ENCODE data around the gene MRPL37.

DNA sequence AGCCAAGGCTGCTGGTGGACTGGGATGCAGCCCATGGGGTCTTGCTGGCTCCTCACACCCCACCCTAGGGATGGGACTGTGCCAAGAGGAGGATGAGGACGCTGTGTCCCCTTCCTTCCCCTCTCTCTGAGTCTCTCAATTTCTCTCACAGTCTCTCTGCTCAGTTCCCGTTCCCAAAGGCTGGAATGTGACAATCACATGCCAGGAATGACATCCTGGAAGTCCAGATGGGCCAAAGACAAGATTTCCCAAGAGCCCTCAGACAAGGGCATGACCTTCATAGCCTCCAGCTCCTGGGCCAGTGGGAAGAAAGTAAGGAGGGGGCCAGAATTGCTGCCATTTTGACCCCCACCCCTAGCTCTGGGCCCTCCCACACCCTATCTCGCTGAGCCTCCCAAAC is 39.6 kb upstream of the MRPL37 start:
- TF ChIP-seq CTCF (IDR thresholded peaks at IDR 0.05; ENCODE audit: low read depth, low read length) = no peak
- TF ChIP-seq EZH2phosphoT487 (IDR thresholded peaks at IDR 0.05; ENCODE audit: low read depth) = no peak

All from OCI-LY3 (cell line).